Thyroid gland (tissue), 4 donors: ENCODE measurements around the gene SETD2. TPM values are rescaled to one million over a fixed set of nuclear protein-coding genes. Genes with fewer than 3 reads are reported as not detected.
A peak's percentile ranks its signal among the peaks of the same experiment; 100 is the strongest.
"Not testable (repeated sequence)": the region's sequence is repeated elsewhere in the genome, so short reads cannot be mapped to it uniquely, and the experiment has no call there.

Experiments
- DNase-seq, 2 donors: peaks; one replicate each; pipeline ENCODE4 v3.0.0-alpha.2; 2019
- H3K27ac ChIP-seq, 3 donors: fragments of 200-600 bp; sonication (generic); 1 replicate in 2 of 3; 2 replicates in 1 of 3; pipeline ENCODE4 v1.5.1; 2016 to 2019; ENCODE audit warnings: mild to moderate bottlenecking in 1 of 3, moderate library complexity in 1 of 3
- H3K27me3 ChIP-seq: fragments of 200-600 bp; sonication (generic); one replicate; pipeline ENCODE4 v1.5.1; 2019
- H3K36me3 ChIP-seq, 2 donors: fragments of 200-600 bp; sonication (generic); one replicate each; pipeline ENCODE4 v1.5.1; 2016 to 2019
- H3K4me1 ChIP-seq, 2 donors: fragments of 200-600 bp; sonication (generic); one replicate each; pipeline ENCODE4 v1.5.1; 2017 to 2019
- H3K4me3 ChIP-seq, 3 donors: fragments of 200-600 bp; sonication (generic); replicated peaks in 1 of 3; 1 replicate in 2 of 3; 2 replicates in 1 of 3; pipeline ENCODE4 v1.5.1; 2016; ENCODE audit warnings: mild to moderate bottlenecking in 1 of 3
- H3K9me3 ChIP-seq: fragments of 200-600 bp; sonication (generic); one replicate; pipeline ENCODE4 v1.5.1; 2017
- CTCF ChIP-seq, 6 experiments: fragments of 200-600 bp in 3 of 6; fragments of 450-650 bp in 3 of 6; sonication (generic) in 3 of 6; IDR thresholded peaks; one replicate each; pipeline ENCODE4 v1.5.1; 2016 to 2019; ENCODE audit warnings: antibody characterized with exemption in 6 of 6, mild to moderate bottlenecking in 2 of 6, inconsistent platforms in 1 of 6, moderate library complexity in 1 of 6
- POLR2A ChIP-seq, 2 donors: fragments of 450-650 bp; IDR thresholded peaks; one replicate each; pipeline ENCODE4 v1.6.1; 2017; ENCODE audit warnings: antibody characterized with exemption in 2 of 2, mild to moderate bottlenecking in 2 of 2, moderate library complexity in 1 of 2
- WGBS, 2 donors: methylation state at CpG; one replicate each; pipeline ENCODE4 v1.1.5; 2017; 5-methylcytosine and 5-hydroxymethylcytosine counted together
- intact Hi-C: fragments of 100-400 bp; cut with DNase I; formaldehyde crosslinking; loops from one replicate; pipeline ENCODE4 v1.15.1; 2023
- total RNA-seq, 4 donors: library from RNA; depleted of rRNA; stranded (reverse); fragments of >200 nt; gene quantifications; one replicate each; pipeline ENCODE4 v1.2.3, GENCODE V29; 2016

Gene SETD2
- 100 to 1,000 TPM in 1 of 4 donors, 10 to 100 TPM in 3; 74.3 to 128 (median 85.5) TPM for total RNA-seq

- H3K4me1 ChIP-seq: peaks cover 37 to 41% of the 10 kb centered on the region in 2 donors
- H3K4me3 ChIP-seq: peak within 1 kb of the TSS; percentile 45 to 89 (median 55)
- H3K36me3 ChIP-seq: no peaks in the 10 kb centered on the region
- no peaks in the 10 kb centered on the region for H3K9me3 ChIP-seq
- DNase-seq: peak; percentile 97
- TF ChIP-seq CTCF (IDR thresholded peaks at IDR 0.05) (peak in 3 of 6 experiments; percentile 29 to 51 (median 31)), POLR2A (IDR thresholded peaks at IDR 0.05) (peak in 1 of 2 donors; percentile 75)
- H3K27me3 ChIP-seq: no peaks in the 10 kb centered on the region
- H3K27ac ChIP-seq: peak within 1 kb of the TSS; percentile 89 to 94 (median 93)
- intact Hi-C loops: loop anchor here (10.0 kb wide), 1 partner anchor 161 kb away; no protein-coding TSS in a partner anchor
- WGBS, 2 donors: 0% methylated on average over 31 to 47 of the region's 95 CpGs
Observed at GRCh38 chr3:47164007-47164881, at the start of gene SETD2. SETD2 (minus strand) TSS chr3:47164113; CDS start chr3:47163924, 189 bp downstream.

GRCh38 chr3:47210863-47211405, 47.0 kb upstream of the SETD2 start:
- no peak for TF ChIP-seq CTCF (IDR thresholded peaks at IDR 0.05)
- TF ChIP-seq POLR2A (IDR thresholded peaks at IDR 0.05): no peak
- H3K36me3 ChIP-seq: no peaks in the 10 kb centered on the region
- H3K27ac ChIP-seq: no peak overlapping the region
- no peaks in the 10 kb centered on the region for H3K4me1 ChIP-seq
- no peaks in the 10 kb centered on the region for H3K9me3 ChIP-seq
- no peak for DNase-seq
- 93 to 96% methylated on average over 3 of the region's 3 CpGs for WGBS, 2 donors
- H3K27me3 ChIP-seq: no peaks in the 10 kb centered on the region
- H3K4me3 ChIP-seq: no peak overlapping the region
- intact Hi-C loops: no loop called here

GRCh38 chr3:47206022-47206421, 42.1 kb upstream of the SETD2 start:
- not testable (repeated sequence) for H3K27ac ChIP-seq, H3K27me3 ChIP-seq
- 89 to 93% methylated on average over 5 of the region's 5 CpGs for WGBS, 2 donors

GRCh38 chr3:47204875-47205274, 41.0 kb upstream of the SETD2 start:
- Histone ChIP-seq H3K4me3 (no peak overlapping the region), H3K36me3 (no peaks in the 10 kb centered on the region), H3K4me1 (no peaks in the 10 kb centered on the region), H3K27ac (no peak overlapping the region), H3K9me3 (no peaks in the 10 kb centered on the region), H3K27me3 (no peaks in the 10 kb centered on the region)
- intact Hi-C loops: no loop called here
- TF ChIP-seq POLR2A (IDR thresholded peaks at IDR 0.05) (no peak), CTCF (IDR thresholded peaks at IDR 0.05) (no peak)
- no peak for DNase-seq

More at GRCh38 chr3:47206022-47206421, 42.1 kb upstream of the SETD2 start:
- intact Hi-C loops, H3K4me3 ChIP-seq, H3K4me1 ChIP-seq, H3K9me3 ChIP-seq, DNase-seq, H3K36me3 ChIP-seq: not testable (repeated sequence)

GRCh38 chr3:47202542-47202941, 38.6 kb upstream of the SETD2 start:
- intact Hi-C loops: no loop called here
- WGBS, 2 donors: 95% methylated on average over 3 of the region's 3 CpGs
- H3K9me3 ChIP-seq: no peaks in the 10 kb centered on the region
- no peak for TF ChIP-seq CTCF (IDR thresholded peaks at IDR 0.05)
- no peak for TF ChIP-seq POLR2A (IDR thresholded peaks at IDR 0.05)
- H3K27ac ChIP-seq: no peak overlapping the region
- DNase-seq: no peak
- H3K4me3 ChIP-seq: no peak overlapping the region
- H3K4me1 ChIP-seq: no peaks in the 10 kb centered on the region
- no peaks in the 10 kb centered on the region for H3K27me3 ChIP-seq
- no peaks in the 10 kb centered on the region for H3K36me3 ChIP-seq
